Measurements from ENCODE around the gene TRIM3. TPM values are rescaled to one million over a fixed set of nuclear protein-coding genes. Genes with fewer than 3 reads are reported as not detected.
"Not testable (repeated sequence)": the region's sequence is repeated elsewhere in the genome, so short reads cannot be mapped to it uniquely, and the experiment has no call there.

Gene TRIM3
- total RNA-seq = 10 to 100 TPM; 16.9 to 29.8 (median 24.1) TPM
- total RNA-seq (2013) = 7.4 TPM
- total RNA-seq = 2.1 to 22.4 (median 12.3) reads per million in 29 experiments

GRCh38 chr11:6473451-6474412, at the start of gene TRIM3:
TRIM3 (minus strand) TSS chr11:6473941; CDS start chr11:6465695, 8,246 bp downstream.
- Histone ChIP-seq H3K4me1 (ENCODE audit: control insufficient read depth in 1 of 2, extremely low read depth in 1 of 2, insufficient read depth in 2 of 2, low read length in 2 of 2) (peaks cover 11 to 18% of the 10 kb centered on the region in 2 experiments), H3K27me3 (replicated peaks in 1 of 2; ENCODE audit: control insufficient read depth in 2 of 2, extremely low read depth in 1 of 2, insufficient read depth in 2 of 2, low read length in 1 of 2) (peaks cover 0 to 3% of the 10 kb centered on the region in 2 experiments), H3K4me3 (ENCODE audit: control insufficient read depth in 1 of 2, extremely low read depth in 1 of 2, low read length in 1 of 2) (peak within 1 kb of the TSS; percentile 70 to 76), H3K9me3 (no peaks in the 10 kb centered on the region), H3K36me3 (ENCODE audit: control insufficient read depth in 2 of 2, extremely low read depth in 1 of 2, insufficient read depth in 1 of 2, low read length in 1 of 2) (peaks cover 14 to 17% of the 10 kb centered on the region in 2 donors), H3K27ac (ENCODE audit: low read length) (peak within 1 kb of the TSS; percentile 81)
- Mint-ChIP-seq H3K36me3 (peaks cover 8% of the 10 kb centered on the region), H3K4me3 (peak within 1 kb of the TSS; percentile 81 to 85 (median 85)), H3K4me1 (peaks cover 20 to 23% (median 22%) of the 10 kb centered on the region in 3 donors), H3K9me3 (no peaks in the 10 kb centered on the region), H3K27ac (peak within 1 kb of the TSS; percentile 78 to 91), H3K27me3 (no peaks in the 10 kb centered on the region)
- CTCF ChIA-PET = interaction anchor here (0.6 to 2.6 kb wide), 3 partner anchors 14 to 94 kb away, joined by 3 to 9 read pairs (median 6); no protein-coding TSS in a partner anchor
- WGBS (ENCODE audit: insufficient coverage) = 5% methylated on average over 59 of the region's 87 CpGs
- DNase-seq = peak in 33 of 35 experiments; percentile 18 to 80 (median 55)
- POLR2A ChIA-PET = interaction anchor here (0.6 to 0.7 kb wide), 2 partner anchors 48 to 71 kb away, joined by 3 to 4 read pairs; no protein-coding TSS in a partner anchor
- peak; percentile 68 to 79 (median 75) for ATAC-seq (replicated peaks in 1 of 4)

GRCh38 chr11:6523253-6523652, 49.5 kb upstream of the TRIM3 start:
- WGBS (ENCODE audit: insufficient coverage) = no CpG with 5 or more reads among the region's 1 CpG
- Mint-ChIP-seq H3K4me1 (peaks cover 19 to 29% (median 28%) of the 10 kb centered on the region in 3 donors), H3K27ac (no peak overlapping the region), H3K4me3 (no peak overlapping the region), H3K9me3 (no peaks in the 10 kb centered on the region), H3K27me3 (no peaks in the 10 kb centered on the region), H3K36me3 (peaks cover 49% of the 10 kb centered on the region)
- Histone ChIP-seq H3K4me3 (ENCODE audit: control insufficient read depth in 1 of 2, extremely low read depth in 1 of 2, low read length in 1 of 2) (no peak overlapping the region), H3K9me3 (no peaks in the 10 kb centered on the region), H3K27me3 (replicated peaks in 1 of 2; ENCODE audit: control insufficient read depth in 2 of 2, extremely low read depth in 1 of 2, insufficient read depth in 2 of 2, low read length in 1 of 2) (no peaks in the 10 kb centered on the region), H3K36me3 (ENCODE audit: control insufficient read depth in 2 of 2, extremely low read depth in 1 of 2, insufficient read depth in 1 of 2, low read length in 1 of 2) (peaks cover 4 to 16% of the 10 kb centered on the region in 2 donors), H3K4me1 (ENCODE audit: control insufficient read depth in 1 of 2, extremely low read depth in 1 of 2, insufficient read depth in 2 of 2, low read length in 2 of 2) (peaks cover 3 to 8% of the 10 kb centered on the region in 2 experiments), H3K27ac (ENCODE audit: low read length) (no peak overlapping the region)
- no peak for ATAC-seq (replicated peaks in 1 of 4)
- no peak for DNase-seq
- CTCF ChIA-PET = interaction anchor here (0.6 kb wide), 2 partner anchors 16 to 146 kb away, joined by 3 read pairs; no protein-coding TSS in a partner anchor
- POLR2A ChIA-PET = interaction anchor here in 1 of 2 donors (1.0 kb wide), 1 partner anchor 1461 kb away, joined by 3 read pairs; no protein-coding TSS in a partner anchor

GRCh38 chr11:6521946-6522345, 48.2 kb upstream of the TRIM3 start:
- not testable (repeated sequence) for H3K27ac Mint-ChIP-seq
- CTCF ChIA-PET = interaction anchor here (0.6 to 1.0 kb wide), 2 partner anchors 9 to 147 kb away, joined by 3 read pairs; no protein-coding TSS in a partner anchor

GRCh38 chr11:6520265-6520664, 46.5 kb upstream of the TRIM3 start:
- H3K27me3 Mint-ChIP-seq = no peaks in the 10 kb centered on the region
- Histone ChIP-seq H3K4me1 (ENCODE audit: control insufficient read depth in 1 of 2, extremely low read depth in 1 of 2, insufficient read depth in 2 of 2, low read length in 2 of 2) (no peaks in the 10 kb centered on the region), H3K27me3 (replicated peaks in 1 of 2; ENCODE audit: control insufficient read depth in 2 of 2, extremely low read depth in 1 of 2, insufficient read depth in 2 of 2, low read length in 1 of 2) (no peaks in the 10 kb centered on the region), H3K4me3 (ENCODE audit: control insufficient read depth in 1 of 2, extremely low read depth in 1 of 2, low read length in 1 of 2) (no peak overlapping the region), H3K36me3 (ENCODE audit: control insufficient read depth in 2 of 2, extremely low read depth in 1 of 2, insufficient read depth in 1 of 2, low read length in 1 of 2) (peaks cover 4 to 20% of the 10 kb centered on the region in 2 donors), H3K27ac (ENCODE audit: low read length) (no peak overlapping the region), H3K9me3 (no peaks in the 10 kb centered on the region)
- peaks cover 72% of the 10 kb centered on the region for H3K36me3 Mint-ChIP-seq
- ATAC-seq (replicated peaks in 1 of 4) = no peak
- no peaks in the 10 kb centered on the region for H3K9me3 Mint-ChIP-seq
- no peak for DNase-seq
- no peak overlapping the region for H3K4me3 Mint-ChIP-seq
- ChIA-PET CTCF (no interaction called here), POLR2A (no interaction called here)
- no peak overlapping the region for H3K27ac Mint-ChIP-seq
- 100% methylated on average over 1 of the region's 3 CpGs for WGBS (ENCODE audit: insufficient coverage)
- H3K4me1 Mint-ChIP-seq = peaks cover 0 to 14% (median 8%) of the 10 kb centered on the region in 3 donors

More at GRCh38 chr11:6521946-6522345, 48.2 kb upstream of the TRIM3 start:
- POLR2A ChIA-PET; ATAC-seq (replicated peaks in 1 of 4); H3K9me3 ChIP-seq; H3K4me1 ChIP-seq (ENCODE audit: control insufficient read depth in 1 of 2, extremely low read depth in 1 of 2, insufficient read depth in 2 of 2, low read length in 2 of 2); H3K27me3 Mint-ChIP-seq; H3K27ac ChIP-seq (ENCODE audit: low read length); H3K9me3 Mint-ChIP-seq; H3K4me3 ChIP-seq (ENCODE audit: control insufficient read depth in 1 of 2, extremely low read depth in 1 of 2, low read length in 1 of 2); DNase-seq; H3K27me3 ChIP-seq (replicated peaks in 1 of 2; ENCODE audit: control insufficient read depth in 2 of 2, extremely low read depth in 1 of 2, insufficient read depth in 2 of 2, low read length in 1 of 2); H3K4me3 Mint-ChIP-seq: not testable (repeated sequence)
- peaks cover 13 to 28% (median 24%) of the 10 kb centered on the region in 3 donors for H3K4me1 Mint-ChIP-seq
- H3K36me3 ChIP-seq (ENCODE audit: control insufficient read depth in 2 of 2, extremely low read depth in 1 of 2, insufficient read depth in 1 of 2, low read length in 1 of 2) = peaks cover 4 to 16% of the 10 kb centered on the region in 2 donors
- H3K36me3 Mint-ChIP-seq = peaks cover 60% of the 10 kb centered on the region
- 100% methylated on average over 2 of the region's 3 CpGs for WGBS (ENCODE audit: insufficient coverage)

GRCh38 chr11:6516865-6517264, 43.1 kb upstream of the TRIM3 start:
- Histone ChIP-seq H3K27me3 (replicated peaks in 1 of 2; ENCODE audit: control insufficient read depth in 2 of 2, extremely low read depth in 1 of 2, insufficient read depth in 2 of 2, low read length in 1 of 2) (no peaks in the 10 kb centered on the region), H3K4me1 (ENCODE audit: control insufficient read depth in 1 of 2, extremely low read depth in 1 of 2, insufficient read depth in 2 of 2, low read length in 2 of 2) (no peaks in the 10 kb centered on the region), H3K36me3 (ENCODE audit: control insufficient read depth in 2 of 2, extremely low read depth in 1 of 2, insufficient read depth in 1 of 2, low read length in 1 of 2) (peaks cover 10 to 34% of the 10 kb centered on the region in 2 donors), H3K9me3 (no peaks in the 10 kb centered on the region), H3K4me3 (ENCODE audit: control insufficient read depth in 1 of 2, extremely low read depth in 1 of 2, low read length in 1 of 2) (no peak overlapping the region), H3K27ac (ENCODE audit: low read length) (no peak overlapping the region)
- Mint-ChIP-seq H3K27ac (no peak overlapping the region), H3K36me3 (peaks cover 72% of the 10 kb centered on the region), H3K4me3 (no peak overlapping the region), H3K27me3 (no peaks in the 10 kb centered on the region), H3K4me1 (no peaks in the 10 kb centered on the region), H3K9me3 (peaks cover 0 to 4% (median 0%) of the 10 kb centered on the region in 3 donors)
- POLR2A ChIA-PET = no interaction called here
- ATAC-seq (replicated peaks in 1 of 4) (no peak), DNase-seq (no peak)
- CTCF ChIA-PET = interaction anchor here in 1 of 2 donors (0.5 to 0.7 kb wide), 2 partner anchors 172 to 1582 kb away, joined by 3 to 7 read pairs; no protein-coding TSS in a partner anchor

GRCh38 chr11:6505577-6506240, 32.0 kb upstream of the TRIM3 start:
- Histone ChIP-seq H3K27ac (ENCODE audit: low read length) (no peak overlapping the region), H3K27me3 (replicated peaks in 1 of 2; ENCODE audit: control insufficient read depth in 2 of 2, extremely low read depth in 1 of 2, insufficient read depth in 2 of 2, low read length in 1 of 2) (no peaks in the 10 kb centered on the region), H3K4me3 (ENCODE audit: control insufficient read depth in 1 of 2, extremely low read depth in 1 of 2, low read length in 1 of 2) (no peak overlapping the region), H3K36me3 (ENCODE audit: control insufficient read depth in 2 of 2, extremely low read depth in 1 of 2, insufficient read depth in 1 of 2, low read length in 1 of 2) (peaks cover 3 to 35% of the 10 kb centered on the region in 2 donors), H3K4me1 (ENCODE audit: control insufficient read depth in 1 of 2, extremely low read depth in 1 of 2, insufficient read depth in 2 of 2, low read length in 2 of 2) (no peaks in the 10 kb centered on the region), H3K9me3 (no peaks in the 10 kb centered on the region)
- no CpG with 5 or more reads among the region's 2 CpGs for WGBS (ENCODE audit: insufficient coverage)
- POLR2A ChIA-PET = interaction anchor here in 1 of 2 donors (0.5 kb wide), 2 partner anchors 15 to 149 kb away, joined by 3 to 4 read pairs; no protein-coding TSS in a partner anchor
- H3K27me3 Mint-ChIP-seq = no peaks in the 10 kb centered on the region
- CTCF ChIA-PET = interaction anchor here (0.6 to 6.0 kb wide), 10 partner anchors 20 to 144 kb away, joined by 3 to 95 read pairs (median 4); partner anchors contain the start of gene APBB1 (in 1 of the 2)
- H3K9me3 Mint-ChIP-seq = no peaks in the 10 kb centered on the region
- H3K27ac Mint-ChIP-seq = no peak overlapping the region
- H3K4me3 Mint-ChIP-seq = no peak overlapping the region
- H3K4me1 Mint-ChIP-seq = peaks cover 0 to 3% (median 0%) of the 10 kb centered on the region in 3 donors
- peaks cover 42% of the 10 kb centered on the region for H3K36me3 Mint-ChIP-seq
- DNase-seq = peak in 5 of 35 experiments; percentile 12 to 65 (median 17)
- peak in 2 of 4 experiments; percentile 36 to 61 for ATAC-seq (replicated peaks in 1 of 4)
